AG09309 (cell line): ENCODE measurements around the gene NHSL1.
A peak's percentile ranks its signal among the peaks of the same experiment; 100 is the strongest.
"Not testable (repeated sequence)": the region's sequence is repeated elsewhere in the genome, so short reads cannot be mapped to it uniquely, and the experiment has no call there.

ENCODE experiments used
- DNase-seq: peaks from one replicate; pipeline ENCODE4 v3.0.0-alpha.2; 2010; ENCODE audit warnings: low read depth
- H3K4me3 ChIP-seq: 2 replicates; pipeline ENCODE4 v1.5.1; 2011; ENCODE audit warnings: mild to moderate bottlenecking, low read depth, low read length, moderate library complexity; ENCODE audit not compliant: control insufficient read depth
- TF ChIP-seq, protein P1 (sequence below): IDR thresholded peaks from 2 replicates; pipeline ENCODE4 v1.5.1; 2011; ENCODE audit warnings: mild to moderate bottlenecking, low read depth, low read length, inconsistent platforms; ENCODE audit not compliant: insufficient read depth, control insufficient read depth; ENCODE audit errors: missing control alignments

NHSL1 gene

GRCh38 chr6:138431256-138432062 lies 67.8 kb downstream of the NHSL1 start:
- DNase-seq = no peak
- TF ChIP-seq, protein P1, sequence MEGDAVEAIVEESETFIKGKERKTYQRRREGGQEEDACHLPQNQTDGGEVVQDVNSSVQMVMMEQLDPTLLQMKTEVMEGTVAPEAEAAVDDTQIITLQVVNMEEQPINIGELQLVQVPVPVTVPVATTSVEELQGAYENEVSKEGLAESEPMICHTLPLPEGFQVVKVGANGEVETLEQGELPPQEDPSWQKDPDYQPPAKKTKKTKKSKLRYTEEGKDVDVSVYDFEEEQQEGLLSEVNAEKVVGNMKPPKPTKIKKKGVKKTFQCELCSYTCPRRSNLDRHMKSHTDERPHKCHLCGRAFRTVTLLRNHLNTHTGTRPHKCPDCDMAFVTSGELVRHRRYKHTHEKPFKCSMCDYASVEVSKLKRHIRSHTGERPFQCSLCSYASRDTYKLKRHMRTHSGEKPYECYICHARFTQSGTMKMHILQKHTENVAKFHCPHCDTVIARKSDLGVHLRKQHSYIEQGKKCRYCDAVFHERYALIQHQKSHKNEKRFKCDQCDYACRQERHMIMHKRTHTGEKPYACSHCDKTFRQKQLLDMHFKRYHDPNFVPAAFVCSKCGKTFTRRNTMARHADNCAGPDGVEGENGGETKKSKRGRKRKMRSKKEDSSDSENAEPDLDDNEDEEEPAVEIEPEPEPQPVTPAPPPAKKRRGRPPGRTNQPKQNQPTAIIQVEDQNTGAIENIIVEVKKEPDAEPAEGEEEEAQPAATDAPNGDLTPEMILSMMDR = no peak
- no peak overlapping the region for H3K4me3 ChIP-seq

DNA sequence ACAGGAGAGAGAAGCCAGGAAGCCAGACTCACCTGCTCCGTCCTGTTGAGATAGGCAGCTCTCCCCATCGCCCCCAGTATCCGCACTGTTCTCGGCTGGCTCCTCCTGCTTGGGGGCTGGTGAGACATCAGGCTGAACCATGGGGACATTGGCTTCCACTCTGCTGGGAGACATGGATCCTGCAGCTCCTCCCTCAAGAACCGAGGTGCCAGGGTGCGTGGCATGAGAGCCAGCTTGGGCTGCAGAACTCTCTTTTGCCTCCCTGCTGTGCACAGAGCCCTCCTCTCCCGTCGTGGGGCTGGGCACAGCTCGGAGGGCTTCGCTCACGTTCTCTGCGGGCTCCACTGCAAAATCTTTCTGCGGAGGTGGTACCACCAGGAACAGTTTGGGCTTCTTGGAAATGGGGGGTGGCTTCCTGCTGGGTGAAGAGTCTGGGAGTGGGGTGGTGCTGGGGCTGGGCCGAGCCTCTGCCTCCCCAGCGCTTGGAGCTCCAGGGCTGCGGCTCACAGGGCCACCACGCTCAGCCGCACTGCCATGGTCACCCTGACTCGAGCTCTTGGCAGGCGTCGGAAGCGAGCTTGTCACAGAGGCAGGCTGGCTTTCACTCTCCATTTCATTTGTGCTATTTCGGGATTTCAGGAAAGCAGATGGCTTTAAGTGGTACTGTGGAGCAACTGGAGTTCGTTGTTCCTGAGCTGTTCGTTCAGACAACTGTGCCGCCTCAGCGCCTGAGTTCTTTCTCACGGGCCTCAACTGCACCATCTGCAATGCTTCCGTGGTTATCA lies 68.7 kb downstream of the NHSL1 start:
- H3K4me3 ChIP-seq = no peak overlapping the region
- TF ChIP-seq, protein P1 = no peak
- DNase-seq = no peak

DNA sequence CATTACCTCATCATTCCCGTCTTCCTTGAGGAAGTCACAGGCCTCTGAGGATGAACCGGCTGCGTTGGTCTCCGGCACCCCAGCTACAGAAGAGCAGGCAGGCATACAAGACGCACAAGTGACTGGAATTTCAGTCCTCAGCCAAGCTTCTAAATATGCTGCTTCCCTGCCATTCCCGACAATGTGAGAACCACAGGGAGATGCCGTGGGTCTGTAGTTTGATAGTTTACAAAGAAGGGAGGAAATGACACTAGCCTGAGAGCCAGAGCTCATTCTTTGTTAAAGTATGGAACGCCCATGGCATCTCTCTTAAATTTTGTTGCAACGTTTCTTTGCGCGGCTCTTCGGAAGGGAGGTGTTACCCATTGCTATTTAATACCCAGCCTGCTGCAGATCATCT lies 69.5 kb downstream of the NHSL1 start:
- no peak for DNase-seq
- no peak overlapping the region for H3K4me3 ChIP-seq
- TF ChIP-seq, protein P1 = no peak

- peak; percentile 45 for DNase-seq
- no peak overlapping the region for H3K4me3 ChIP-seq
- TF ChIP-seq, protein P1 = peak; percentile 52
These were observed 70.2 kb downstream of the NHSL1 start for GRCh38 chr6:138428944-138429598.

- no peak overlapping the region for H3K4me3 ChIP-seq
- TF ChIP-seq, protein P1 = no peak
- no peak for DNase-seq
These were observed 71.6 kb downstream of the NHSL1 start for GRCh38 chr6:138427701-138428100.

GRCh38 chr6:138426500-138427123 lies 72.7 kb downstream of the NHSL1 start:
- DNase-seq = no peak
- TF ChIP-seq, protein P1 = no peak
- H3K4me3 ChIP-seq = no peak overlapping the region

DNA sequence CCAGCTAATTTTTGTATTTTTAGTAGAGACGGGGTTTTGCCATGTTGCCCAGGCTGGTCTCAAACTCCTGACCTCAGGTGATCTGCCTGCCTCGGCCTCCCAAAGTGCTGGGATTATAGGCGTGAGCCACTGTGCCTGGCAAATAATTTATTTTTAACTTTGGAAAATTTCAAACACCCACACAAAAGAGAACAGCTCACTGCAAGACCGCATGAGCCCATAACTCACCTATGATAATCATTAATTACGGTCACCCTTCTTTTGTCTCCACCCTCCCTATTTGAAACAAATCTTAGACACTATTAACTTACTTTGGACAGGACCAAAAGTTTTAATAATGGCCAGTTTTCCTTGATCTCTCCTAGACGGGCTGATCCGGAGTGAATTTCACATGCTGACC lies 74.0 kb downstream of the NHSL1 start:
- not testable (repeated sequence) for H3K4me3 ChIP-seq, DNase-seq
